Activated gamma-delta T cell (primary cell): ENCODE measurements around the gene QSOX2.

ENCODE experiments used
- DNase-seq: peaks from one replicate; lab custom pipeline; 2025; lab: John Stamatoyannopoulos, UW

QSOX2 gene

GRCh38 chr9:136174779-136175615 lies 70.6 kb downstream of the QSOX2 start:
- no peak for DNase-seq

- no peak for DNase-seq
These were observed 71.8 kb downstream of the QSOX2 start for GRCh38 chr9:136173648-136174290.

- no peak for DNase-seq
These were observed 73.1 kb downstream of the QSOX2 start for GRCh38 chr9:136172412-136173079.

- no peak for DNase-seq
These were observed 73.7 kb downstream of the QSOX2 start for GRCh38 chr9:136171801-136172411.

- DNase-seq = no peak
These were observed 74.4 kb downstream of the QSOX2 start for GRCh38 chr9:136171009-136171800.

GRCh38 chr9:136170006-136170901 lies 75.4 kb downstream of the QSOX2 start:
- no peak for DNase-seq

- DNase-seq = no peak
These were observed 76.1 kb downstream of the QSOX2 start for GRCh38 chr9:136169495-136169894.

GRCh38 chr9:136163248-136163850 lies 82.3 kb downstream of the QSOX2 start:
- DNase-seq = no peak

- DNase-seq = no peak
These were observed 84.5 kb downstream of the QSOX2 start for GRCh38 chr9:136160995-136161610.

GRCh38 chr9:136160381-136160841 lies 85.2 kb downstream of the QSOX2 start:
- DNase-seq = no peak

GRCh38 chr9:136159851-136160250 lies 85.8 kb downstream of the QSOX2 start:
- no peak for DNase-seq

- DNase-seq = no peak
These were observed 87.9 kb downstream of the QSOX2 start for GRCh38 chr9:136157477-136158265.
